Esophagus muscularis mucosa (tissue), 4 donors: ENCODE data around the gene PRMT9. TPM values are rescaled to one million over a fixed set of nuclear protein-coding genes. Genes with fewer than 3 reads are reported as not detected.

Experiments used
- DNase-seq: peaks from one replicate; pipeline ENCODE4 v3.0.0-alpha.2; 2017; ENCODE audit errors: extremely low spot score
- H3K27ac ChIP-seq, 4 donors: fragments of 200-600 bp; sonication (generic); replicated peaks in 1 of 4; 1 replicate in 3 of 4; 2 replicates in 1 of 4; pipeline ENCODE4 v1.5.1; 2016 to 2019; ENCODE audit warnings: mild to moderate bottlenecking in 1 of 4
- H3K27me3 ChIP-seq, 4 donors: fragments of 200-600 bp; sonication (generic); one replicate each; pipeline versions ENCODE4 v1.5.1 to v1.6.0; 2016 to 2019
- H3K36me3 ChIP-seq, 4 donors: fragments of 200-600 bp; sonication (generic); one replicate each; pipeline ENCODE4 v1.5.1; 2016 to 2019
- H3K4me1 ChIP-seq, 4 donors: fragments of 200-600 bp; sonication (generic); one replicate each; pipeline ENCODE4 v1.5.1; 2016 to 2019
- H3K4me3 ChIP-seq, 4 donors: fragments of 200-600 bp; sonication (generic); 1 replicate in 2 of 4; 2 replicates in 2 of 4; pipeline ENCODE4 v1.5.1; 2016 to 2019; ENCODE audit warnings: mild to moderate bottlenecking in 4 of 4, moderate library complexity in 1 of 4
- H3K9me3 ChIP-seq, 4 donors: fragments of 200-600 bp; sonication (generic); 1 replicate in 3 of 4; 2 replicates in 1 of 4; pipeline ENCODE4 v1.5.1; 2016 to 2019
- CTCF ChIP-seq, 3 experiments: fragments of 200-600 bp in 2 of 3; fragments of 450-650 bp in 1 of 3; sonication (generic) in 2 of 3; IDR thresholded peaks; one replicate each; pipeline ENCODE4 v1.5.1; 2017 to 2019; ENCODE audit warnings: antibody characterized with exemption in 3 of 3, mild to moderate bottlenecking in 2 of 3, moderate library complexity in 1 of 3
- EP300 ChIP-seq: sonication (generic); formaldehyde crosslinking; IDR thresholded peaks from one replicate; pipeline ENCODE4 v1.6.1; 2017; ENCODE audit warnings: antibody characterized with exemption
- POLR2A ChIP-seq: fragments of 450-650 bp; IDR thresholded peaks from one replicate; pipeline ENCODE4 v1.6.1; 2017; ENCODE audit warnings: antibody characterized with exemption, moderate library complexity, mild to moderate bottlenecking, low read depth
- POLR2AphosphoS5 ChIP-seq, 2 donors: sonication (generic); formaldehyde crosslinking; IDR thresholded peaks; one replicate each; pipeline ENCODE4 v1.6.1; 2017; ENCODE audit warnings: antibody characterized with exemption in 2 of 2
- WGBS: methylation state at CpG from one replicate; pipeline ENCODE4 v1.1.5; 2018; 5-methylcytosine and 5-hydroxymethylcytosine counted together
- intact Hi-C: fragments of 100-400 bp; cut with DNase I; formaldehyde crosslinking; loops from one replicate; pipeline ENCODE4 v1.15.1; 2023
- total RNA-seq, 4 donors: library from RNA; depleted of rRNA; stranded (reverse); fragments of >200 nt; gene quantifications; one replicate each; pipeline versions ENCODE4 v1.1.0 to v1.2.1, GENCODE V29; 2016

Gene PRMT9
- total RNA-seq, 4 donors from 2014 or later = 4.1 to 7.5 (median 6.4) TPM

GRCh38 chr4:147655639-147656038 is 28.3 kb downstream of the PRMT9 start:
- DNase-seq = no peak
- Histone ChIP-seq H3K27ac (no peak overlapping the region), H3K27me3 (no peaks in the 10 kb centered on the region), H3K36me3 (peaks cover 16 to 80% (median 51%) of the 10 kb centered on the region in 4 donors), H3K4me3 (no peak overlapping the region), H3K9me3 (no peaks in the 10 kb centered on the region), H3K4me1 (no peaks in the 10 kb centered on the region)
- intact Hi-C loops = no loop called here
- TF ChIP-seq POLR2AphosphoS5 (IDR thresholded peaks at IDR 0.05) (no peak), EP300 (no peak)
- WGBS = 92% methylated on average over 2 of the region's 2 CpGs

- TF ChIP-seq CTCF (IDR thresholded peaks at IDR 0.05) = no peak
- no peak for TF ChIP-seq POLR2AphosphoS5 (IDR thresholded peaks at IDR 0.05)
- TF ChIP-seq EP300 = no peak
- no peak for TF ChIP-seq POLR2A
- DNase-seq = no peak
- H3K27ac ChIP-seq = no peak overlapping the region
- no peaks in the 10 kb centered on the region for H3K27me3 ChIP-seq
- 88% methylated on average over 1 of the region's 1 CpG for WGBS
- no peaks in the 10 kb centered on the region for H3K9me3 ChIP-seq
- peaks cover under 1 to 3% (median 2%) of the 10 kb centered on the region in 4 donors for H3K4me1 ChIP-seq
- intact Hi-C loops = no loop called here
- H3K36me3 ChIP-seq = peaks cover 8 to 48% (median 25%) of the 10 kb centered on the region in 4 donors
- H3K4me3 ChIP-seq = no peak overlapping the region
These were observed 32.4 kb downstream of the PRMT9 start for GRCh38 chr4:147651563-147651962.

- Histone ChIP-seq H3K9me3 (no peaks in the 10 kb centered on the region), H3K4me3 (no peak overlapping the region), H3K4me1 (peaks cover 7 to 11% (median 10%) of the 10 kb centered on the region in 4 donors), H3K27me3 (no peaks in the 10 kb centered on the region), H3K36me3 (peaks cover 0 to 19% (median 7%) of the 10 kb centered on the region in 4 donors), H3K27ac (no peak overlapping the region)
- TF ChIP-seq POLR2A = no peak
- TF ChIP-seq CTCF (IDR thresholded peaks at IDR 0.05) = no peak
- TF ChIP-seq POLR2AphosphoS5 (IDR thresholded peaks at IDR 0.05) = no peak
- no peak for TF ChIP-seq EP300
- intact Hi-C loops = no loop called here
- no peak for DNase-seq
These were observed 35.3 kb downstream of the PRMT9 start for GRCh38 chr4:147648656-147649055.

- Histone ChIP-seq H3K27me3 (no peaks in the 10 kb centered on the region), H3K4me3 (no peak overlapping the region), H3K36me3 (peaks cover 0 to 34% (median 23%) of the 10 kb centered on the region in 4 donors), H3K4me1 (peaks cover 7 to 11% (median 10%) of the 10 kb centered on the region in 4 donors), H3K27ac (no peak overlapping the region), H3K9me3 (no peaks in the 10 kb centered on the region)
- intact Hi-C loops = no loop called here
- no peak for DNase-seq
- TF ChIP-seq POLR2A (no peak), POLR2AphosphoS5 (IDR thresholded peaks at IDR 0.05) (no peak), EP300 (no peak), CTCF (IDR thresholded peaks at IDR 0.05) (no peak)
These were observed 38.9 kb downstream of the PRMT9 start for GRCh38 chr4:147645099-147645498.

- TF ChIP-seq POLR2A (no peak), CTCF (IDR thresholded peaks at IDR 0.05) (no peak), EP300 (no peak), POLR2AphosphoS5 (IDR thresholded peaks at IDR 0.05) (no peak)
- no peaks in the 10 kb centered on the region for H3K9me3 ChIP-seq
- WGBS = 96% methylated on average over 3 of the region's 3 CpGs
- H3K36me3 ChIP-seq = peaks cover 0 to 34% (median 23%) of the 10 kb centered on the region in 4 donors
- peaks cover 7 to 11% (median 10%) of the 10 kb centered on the region in 4 donors for H3K4me1 ChIP-seq
- H3K4me3 ChIP-seq = no peak overlapping the region
- no peaks in the 10 kb centered on the region for H3K27me3 ChIP-seq
- H3K27ac ChIP-seq = no peak overlapping the region
- no peak for DNase-seq
- intact Hi-C loops = no loop called here
These were observed 39.5 kb downstream of the PRMT9 start for GRCh38 chr4:147644471-147644870.
